ENCODE measurements around the gene NFASC.

NFASC gene

GRCh38 chr1:204931313-204931712, 60.7 kb downstream of the NFASC start:
- no peak for DNase-seq

- no peak for DNase-seq
These were observed 61.3 kb downstream of the NFASC start for GRCh38 chr1:204931768-204932572.

DNA sequence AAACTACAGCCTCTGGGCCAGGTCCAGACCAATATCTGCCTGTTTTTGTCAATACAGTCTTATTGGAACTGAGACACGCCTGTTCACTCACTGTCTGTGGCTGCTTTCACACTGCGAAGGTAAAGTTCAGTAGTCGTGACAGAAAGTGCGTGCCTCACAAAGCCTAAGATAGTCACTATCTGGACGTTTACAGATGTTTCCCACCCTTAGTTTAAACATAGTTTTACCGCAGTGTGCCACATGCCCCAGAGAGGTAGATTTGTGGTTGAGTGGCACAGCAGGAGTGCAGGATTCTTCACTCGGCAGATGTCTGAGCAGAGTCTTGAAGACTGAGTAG, 61.9 kb downstream of the NFASC start:
- no peak for DNase-seq

DNA sequence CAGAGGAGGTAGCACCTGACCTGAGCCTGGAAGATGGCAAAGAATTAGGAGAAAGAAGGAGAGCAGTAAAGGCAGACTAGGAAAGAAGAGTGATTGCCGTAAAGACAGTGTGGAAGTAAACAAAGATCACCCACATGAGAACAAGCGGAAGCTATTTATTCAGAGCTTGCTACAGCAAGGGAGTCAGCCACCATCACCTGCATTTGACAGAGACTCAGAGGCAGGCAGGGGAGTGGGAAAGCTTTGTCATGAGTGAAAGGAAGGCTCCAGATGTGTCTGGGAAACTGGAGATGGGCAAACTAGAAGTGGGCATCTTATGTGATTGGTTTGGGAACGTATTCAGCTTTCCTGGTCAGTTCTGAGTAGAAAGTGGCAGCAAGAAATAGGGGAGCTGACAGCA, 64.5 kb downstream of the NFASC start:
- DNase-seq, result no peak

DNA sequence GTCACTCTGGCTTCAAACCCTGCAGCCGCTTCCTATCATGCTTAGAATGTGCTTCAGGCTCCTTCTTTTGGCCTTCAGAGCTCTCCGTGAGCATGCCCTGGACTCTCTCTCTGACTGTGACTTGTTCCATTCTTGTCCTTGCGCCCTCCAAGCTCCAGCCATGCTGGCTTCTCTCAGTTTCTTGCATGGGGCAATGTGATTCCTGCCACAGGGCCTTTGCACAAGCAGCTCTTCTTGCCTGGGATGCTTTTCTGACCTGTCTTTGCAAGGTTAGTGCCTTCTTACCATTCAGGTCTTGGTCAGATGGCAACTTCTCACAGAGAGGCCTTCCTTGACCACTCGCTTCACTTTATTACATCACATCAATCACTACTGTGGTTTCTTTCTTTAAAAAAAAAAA, 66.1 kb downstream of the NFASC start:
- no peak for DNase-seq

DNA sequence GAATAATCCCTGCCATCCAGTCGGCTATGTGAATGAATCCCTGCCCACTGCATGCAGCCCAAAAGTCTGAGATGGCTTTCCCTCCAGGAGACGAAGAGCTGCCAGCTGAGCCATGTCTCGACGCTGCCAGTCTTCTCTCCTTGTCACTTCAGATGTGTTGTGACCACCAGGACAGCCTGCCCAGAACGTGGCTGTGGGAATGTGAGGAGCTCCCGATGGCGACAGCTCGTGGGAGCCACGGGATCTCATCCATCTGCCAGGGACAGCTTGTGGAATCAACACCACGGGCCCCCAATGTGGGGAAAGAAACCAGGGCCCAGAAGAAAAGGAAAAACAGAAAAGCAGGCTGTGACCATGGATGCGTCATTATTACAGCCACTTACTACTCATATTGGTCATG, 67.2 kb downstream of the NFASC start:
- DNase-seq, result no peak

DNA sequence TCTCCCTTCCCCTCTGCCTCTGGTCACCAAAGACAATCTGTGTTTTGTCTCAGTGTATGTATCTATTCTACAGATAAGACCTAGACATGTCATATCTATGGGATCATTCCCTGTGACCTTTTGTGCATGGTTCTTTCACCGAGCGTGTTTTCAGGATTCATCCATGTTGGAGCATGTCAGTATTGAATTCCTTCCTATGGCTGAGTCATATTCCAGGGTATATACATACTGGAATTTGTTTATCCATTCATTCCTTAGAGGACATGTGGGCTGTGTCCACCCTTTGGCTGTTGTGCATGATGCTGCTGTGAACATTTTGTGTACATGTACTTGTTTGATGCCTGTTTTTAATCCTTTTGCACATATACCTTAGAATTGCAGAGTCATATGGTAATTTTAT, 69.9 kb downstream of the NFASC start:
- DNase-seq, result no peak

GRCh38 chr1:204941421-204942338, 71.0 kb downstream of the NFASC start:
- peak; percentile 86 for DNase-seq

DNA sequence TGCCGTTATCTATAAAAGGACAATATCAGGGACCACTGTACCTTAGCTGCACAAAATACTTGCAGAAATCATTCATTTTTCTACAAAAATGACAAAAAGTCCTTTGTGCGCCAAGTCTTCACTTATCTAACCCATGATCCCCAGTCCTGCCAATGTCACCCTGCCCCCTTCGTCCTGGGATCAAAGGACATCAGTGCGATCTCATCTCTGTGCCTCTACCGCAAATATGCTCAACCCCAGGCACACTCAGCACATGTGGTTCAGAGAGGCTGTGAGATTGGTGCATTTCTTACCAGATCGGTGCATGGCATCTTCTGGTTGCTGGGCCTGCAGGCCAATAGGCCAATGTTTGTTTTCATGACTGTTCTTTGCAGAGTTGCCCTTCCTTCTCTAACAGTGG, 72.8 kb downstream of the NFASC start:
- no peak for DNase-seq

DNA sequence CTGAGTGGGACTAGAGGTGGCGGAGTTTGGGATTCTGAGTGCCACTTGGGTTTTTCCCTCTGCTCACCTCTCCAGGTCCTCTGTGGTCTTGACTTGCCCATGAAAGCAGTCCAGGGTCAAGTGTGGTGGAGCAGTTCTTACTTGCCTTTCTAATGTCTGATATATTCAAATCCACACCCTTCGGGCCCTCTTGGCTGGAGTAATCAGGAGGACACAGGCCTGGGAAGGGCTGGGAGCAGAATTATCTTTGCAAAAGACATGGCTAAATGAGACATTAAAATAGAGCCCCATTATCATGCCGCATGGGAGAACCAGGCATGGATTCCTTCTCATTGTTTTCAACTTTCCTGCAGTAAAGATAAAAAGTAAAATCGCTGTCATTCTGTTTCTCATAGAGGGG, 74.0 kb downstream of the NFASC start:
- no peak for DNase-seq

DNA sequence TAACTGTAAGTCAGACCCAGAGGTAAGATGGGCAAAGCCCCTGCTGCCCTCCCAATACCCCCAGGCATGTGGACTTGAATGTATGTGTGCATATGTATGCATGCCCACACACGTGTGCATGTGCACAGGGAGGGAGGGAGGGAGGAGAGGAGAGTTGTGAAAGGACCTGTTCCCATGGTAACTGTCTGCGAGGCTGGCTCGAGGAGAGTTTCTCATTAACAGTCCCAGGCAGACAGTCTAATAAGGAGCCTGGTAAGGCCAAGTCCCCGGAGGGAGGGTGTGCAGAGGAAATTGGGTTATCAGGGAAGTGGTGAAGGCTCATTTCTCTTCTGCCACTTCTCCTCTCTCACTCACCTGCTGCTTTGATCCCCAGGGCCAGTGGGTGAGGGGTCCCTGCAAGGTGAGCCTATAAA, 74.9 kb downstream of the NFASC start:
- peak; percentile 84 for DNase-seq

DNA sequence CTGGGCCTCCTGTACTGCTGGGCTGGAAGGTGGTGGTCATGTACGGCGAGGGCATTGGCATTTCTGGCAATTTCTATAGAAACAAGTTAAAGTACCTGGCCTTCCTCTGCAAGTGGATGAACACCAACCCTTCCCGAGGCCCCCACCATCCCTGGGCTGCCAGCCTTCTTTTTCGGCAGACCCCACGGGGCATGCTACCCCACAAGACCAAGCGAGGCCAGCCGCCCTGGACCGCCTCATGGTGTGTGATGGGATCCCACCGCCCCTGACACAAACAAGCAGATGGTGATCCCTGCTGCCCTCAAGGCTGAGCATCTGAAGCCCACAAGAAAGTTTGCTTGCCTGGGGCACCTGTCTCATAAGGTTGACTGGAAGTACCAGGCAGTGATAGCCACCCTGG, 76.0 kb downstream of the NFASC start:
- no peak for DNase-seq

DNA sequence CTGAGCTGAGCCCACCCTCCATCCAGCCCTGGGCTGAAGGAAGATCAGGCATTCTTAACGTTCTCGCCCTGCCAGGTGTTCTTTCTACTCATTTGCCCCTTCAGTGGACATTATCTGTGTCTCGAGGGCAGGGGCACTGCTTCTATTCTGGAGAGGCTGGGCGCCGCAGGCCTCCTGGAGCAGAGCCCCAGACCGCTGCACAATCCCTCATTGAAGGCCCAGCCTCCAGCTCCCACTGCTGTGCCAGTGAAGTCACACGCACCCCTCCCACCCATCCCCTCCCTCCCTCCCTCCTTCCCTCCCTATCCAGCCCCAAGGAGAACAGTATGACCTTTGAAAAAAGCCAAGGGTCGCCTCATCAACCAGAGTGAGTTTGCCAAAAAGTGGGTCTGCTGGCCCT, 76.7 kb downstream of the NFASC start:
- no peak for DNase-seq

GRCh38 chr1:204947747-204948146, 77.1 kb downstream of the NFASC start:
- DNase-seq, result no peak

- no peak for DNase-seq
These were observed 79.8 kb downstream of the NFASC start for GRCh38 chr1:204950353-204951001.

DNA sequence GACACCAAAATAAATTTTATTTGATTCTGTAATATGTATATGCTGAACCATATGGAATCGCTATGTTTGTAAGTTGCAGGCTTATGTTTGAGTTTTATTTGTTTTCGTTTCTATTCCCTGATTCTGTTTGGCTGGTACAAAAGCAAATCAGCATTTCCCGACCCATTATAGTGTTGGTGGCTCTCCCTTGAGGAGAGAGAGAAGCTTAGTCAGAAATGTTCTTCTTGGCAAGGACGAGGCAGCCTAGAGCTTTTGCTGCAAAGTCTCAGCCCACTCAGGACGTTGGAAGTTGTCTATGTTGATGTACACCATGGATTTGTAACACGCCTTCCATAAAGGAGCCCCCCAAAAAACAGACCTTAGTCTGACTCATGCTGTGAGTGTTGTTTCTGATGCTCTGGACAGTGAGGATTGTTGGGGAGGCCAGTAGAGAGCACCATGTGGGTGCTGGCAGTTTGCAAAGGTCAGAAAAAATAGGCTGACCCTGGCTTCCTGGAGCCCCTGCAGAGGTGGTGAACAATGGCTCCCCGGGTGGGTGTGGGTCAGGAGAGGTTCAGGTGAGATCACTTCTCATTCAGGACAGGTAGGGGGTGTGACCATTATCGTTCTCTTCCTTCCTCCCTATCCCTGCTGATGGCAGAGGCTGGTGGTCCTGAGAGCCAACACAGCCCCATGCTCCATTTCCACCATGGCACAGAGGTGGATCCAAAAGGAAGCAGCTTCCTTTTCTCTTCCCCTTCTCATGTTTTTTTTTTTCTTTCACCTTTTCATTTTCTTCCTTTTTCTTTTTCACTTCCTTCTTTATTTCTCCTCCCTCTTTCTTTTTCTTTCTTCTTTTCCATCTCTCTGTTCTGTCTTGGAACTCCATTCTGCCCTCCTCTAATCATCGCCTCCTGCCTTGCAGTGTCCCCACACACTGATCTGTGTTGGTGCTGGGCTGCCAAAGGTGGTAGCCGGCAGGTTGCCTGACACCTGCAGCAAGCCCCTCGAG, 88.0 kb downstream of the NFASC start:
- DNase-seq, result no peak

DNA sequence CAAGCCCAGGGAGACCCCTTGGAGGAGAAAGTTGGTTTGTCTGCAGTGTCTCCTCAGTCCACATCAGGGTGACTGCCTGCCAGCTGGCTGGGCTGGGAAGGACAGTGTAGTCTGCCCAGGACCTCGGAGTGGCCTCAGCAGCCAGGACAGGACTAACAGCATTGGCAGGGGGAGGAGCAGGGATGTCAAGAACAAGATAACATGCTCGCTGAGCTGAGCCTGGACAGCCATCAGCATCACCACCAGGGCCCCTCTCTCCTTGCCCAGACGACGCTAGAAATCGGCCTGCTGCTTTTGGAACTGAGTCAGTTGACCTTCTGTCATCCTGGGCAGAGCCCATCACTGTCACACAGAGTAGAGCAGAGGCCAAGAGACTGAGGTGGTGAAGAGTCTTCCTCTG, 88.7 kb downstream of the NFASC start:
- no peak for DNase-seq

- no peak for DNase-seq
These were observed 89.2 kb downstream of the NFASC start for GRCh38 chr1:204959836-204960235.

DNA sequence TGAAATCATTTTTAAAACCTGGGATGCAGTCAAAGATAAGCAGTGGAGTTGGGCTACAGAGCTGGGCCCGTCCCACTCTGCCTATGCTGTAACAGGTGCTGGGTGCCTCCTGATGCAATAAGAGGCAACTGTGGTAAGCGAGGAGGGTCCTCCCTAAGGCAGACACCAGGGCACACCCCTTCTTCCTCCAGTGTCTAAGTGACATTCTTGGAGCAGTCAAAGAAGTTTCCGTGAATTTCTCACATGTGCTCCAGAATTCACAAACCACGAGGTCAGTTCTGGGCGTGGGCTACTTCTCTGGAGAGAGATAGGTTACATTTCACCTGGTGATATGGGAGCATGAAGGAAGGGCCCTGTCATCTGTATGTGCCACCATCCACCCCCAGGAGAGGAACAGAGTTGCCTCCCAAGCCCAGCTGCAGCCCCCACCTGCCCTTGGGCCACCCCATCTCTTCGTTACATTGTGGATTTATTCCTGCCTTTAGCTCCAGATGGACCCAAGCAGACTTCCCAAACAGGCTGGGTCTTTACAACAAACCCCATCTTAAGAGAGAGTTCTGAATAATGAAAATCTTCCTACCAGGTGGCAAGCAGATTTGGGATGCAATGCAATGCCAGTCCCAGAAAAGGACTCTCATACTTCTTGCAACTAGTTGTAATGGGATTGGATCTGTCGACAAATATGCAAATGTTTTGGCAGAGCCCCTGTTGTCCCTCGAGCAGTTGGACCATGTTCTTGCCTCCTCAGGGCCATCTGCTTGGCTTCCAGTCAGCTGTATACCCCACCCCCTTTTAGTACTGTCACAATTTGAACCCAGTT, 89.9 kb downstream of the NFASC start:
- DNase-seq, result no peak

DNA sequence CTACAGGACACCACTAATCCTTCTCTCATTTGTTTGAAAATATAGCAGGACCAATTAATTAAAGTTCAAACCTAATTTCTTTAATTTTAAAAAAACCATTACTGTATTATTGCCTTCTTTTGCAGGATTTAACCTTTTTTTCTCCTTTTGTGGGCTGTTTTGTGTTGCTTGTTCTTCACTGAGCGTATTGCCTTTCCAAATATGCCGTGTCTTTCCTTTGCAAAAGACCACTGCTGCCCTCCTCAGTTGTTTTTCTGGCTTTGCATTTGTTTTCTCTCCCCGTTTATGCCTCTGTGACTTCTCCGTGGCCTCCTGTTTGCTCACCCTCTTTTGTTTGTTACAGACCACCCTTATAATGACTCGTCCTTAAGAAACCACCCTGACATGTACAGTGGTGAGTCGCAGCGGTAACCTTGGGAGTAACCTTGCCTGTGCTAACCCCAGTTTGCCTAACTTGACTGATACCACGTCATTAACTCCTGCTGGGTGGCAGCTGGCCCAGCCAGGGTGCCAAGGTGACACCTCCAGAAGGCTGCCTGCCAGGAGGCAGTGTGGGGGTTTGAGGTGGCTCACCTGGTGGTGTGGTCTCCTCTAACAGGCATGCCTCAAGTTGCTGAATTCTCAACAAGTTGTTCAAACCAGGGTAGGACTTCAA, 91.2 kb downstream of the NFASC start:
- no peak for DNase-seq
